K562 treated with DMSO at 1 percent for 12 hours (cell line): ENCODE data around the gene TCHHL1. TPM values are rescaled to one million over a fixed set of nuclear protein-coding genes. Genes with fewer than 3 reads are reported as not detected.

Source experiments
- total RNA-seq: library from RNA; unstranded; fragments of 300-600 nt; gene quantifications from 2 replicates; pipeline ENCODE4 v1.2.3, GENCODE V29; 2022; ENCODE audit not compliant: insufficient read depth

Gene TCHHL1
- not detected in 2 replicates for total RNA-seq

GRCh38 chr1:152089014-152089674 is at the start of gene TCHHL1:
TCHHL1 (minus strand) TSS chr1:152089064; CDS start chr1:152088143, 921 bp downstream.

GRCh38 chr1:152115344-152115743 is 26.5 kb upstream of the TCHHL1 start, which contains the start of gene TCHH:
TCHH (minus strand) TSS chr1:152115444; CDS start chr1:152114080, 1,364 bp downstream.

GRCh38 chr1:152036267-152037216 is 52.3 kb downstream of the TCHHL1 start, which contains the start of gene S100A11:
S100A11 (minus strand) TSS chr1:152037004; CDS start chr1:152036915, 89 bp downstream.

Other genes starting within 250 kb of the TCHHL1 start
- not detected in 2 replicates for gene C2CD4D, start 249.2 kb downstream of the TCHHL1 start, total RNA-seq
- gene THEM5, start 235.4 kb downstream of the TCHHL1 start, total RNA-seq = not detected in 2 replicates
- gene THEM4, start 179.6 kb downstream of the TCHHL1 start, total RNA-seq = 12.1 and 30.6 TPM in 2 replicates
- gene S100A10, start 95.2 kb downstream of the TCHHL1 start, total RNA-seq = not detected in 2 replicates
- gene S100A11, start 52.1 kb downstream of the TCHHL1 start, total RNA-seq = 532 and 585 TPM in 2 replicates
- not detected in 2 replicates for gene TCHH, start 26.4 kb upstream of the TCHHL1 start, total RNA-seq
- not detected in 2 replicates for gene RPTN, start 70.2 kb upstream of the TCHHL1 start, total RNA-seq
- gene HRNR, start 135.1 kb upstream of the TCHHL1 start, total RNA-seq = not detected in 2 replicates
- not detected in 2 replicates for gene FLG, start 236.2 kb upstream of the TCHHL1 start, total RNA-seq